Measurements from ENCODE around the gene SAPCD2. TPM values are rescaled to one million over a fixed set of nuclear protein-coding genes. Genes with fewer than 3 reads are reported as not detected.
A peak's percentile ranks its signal among the peaks of the same experiment; 100 is the strongest.

Gene SAPCD2
- total and polyA plus RNA-seq, 2 of the 8 experiments (the other 6 are each of a cell fraction or from before 2014, with no cell fraction given), result 12.7 to 32.1 TPM

DNA sequence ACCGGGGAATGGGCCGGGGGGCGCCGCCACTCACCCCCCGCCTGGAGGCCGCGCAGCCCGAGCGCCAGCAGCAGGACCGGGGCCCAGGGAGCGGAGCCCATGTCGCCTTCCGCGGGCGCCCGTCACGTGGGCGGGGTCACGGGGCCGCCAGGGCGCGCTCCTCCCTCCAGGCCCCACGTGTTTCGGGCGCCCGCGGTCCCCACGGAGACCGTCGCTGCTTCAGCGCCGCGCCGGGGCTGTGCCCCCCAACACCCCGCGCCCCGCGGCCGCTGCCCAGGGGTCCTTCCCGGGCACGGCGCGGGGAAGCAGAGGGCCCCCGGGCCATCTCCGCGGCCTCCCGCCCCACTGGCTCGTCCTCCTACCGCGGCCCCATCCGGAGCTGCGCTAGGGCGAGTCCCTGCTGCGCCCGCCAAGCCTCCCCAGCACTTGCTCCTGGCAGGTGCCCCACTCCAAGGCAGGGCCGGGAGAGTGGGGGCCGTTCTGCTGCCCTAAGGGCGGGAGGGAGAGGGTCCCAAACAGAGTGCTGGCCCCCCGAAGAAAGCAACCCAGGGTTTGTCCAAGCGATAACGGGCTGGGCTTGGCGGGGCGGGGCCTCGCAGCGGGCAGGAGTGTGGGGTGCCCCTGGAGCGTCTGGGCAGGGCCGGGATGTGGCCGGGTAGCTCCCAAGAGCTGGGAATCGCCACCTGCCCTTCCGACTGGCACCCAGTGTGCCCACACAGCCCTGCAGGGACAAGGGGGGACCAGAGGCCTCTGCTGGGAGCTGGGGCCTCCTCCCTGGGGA is 44.4 kb upstream of the SAPCD2 start, which contains the start of gene DPP7:
Gene DPP7, minus strand, starts transcription at position 121 of the 781 bp plus-strand sequence. Its CDS starts 20 bp downstream, at position 101.
- Histone ChIP-seq H2BK12ac (ENCODE audit: low read depth, low read length) (no peak within 1 kb of the TSS), H4K91ac (replicated peaks; ENCODE audit: insufficient read length, low read length) (no peak within 1 kb of the TSS), H3K9ac (replicated peaks in 1 of 4; ENCODE audit: extremely low read depth in 1 of 4, low read depth in 3 of 4, low read length in 3 of 4) (no peak within 1 kb of the TSS), H3K79me1 (ENCODE audit: low read depth, low read length) (no peaks in the 10 kb centered on the region), H3K23ac (ENCODE audit: insufficient read length) (no peak within 1 kb of the TSS), H2AK5ac (ENCODE audit: low read depth, low read length) (no peak within 1 kb of the TSS), H3K4ac (replicated peaks; ENCODE audit: insufficient read length, low read depth, low read length) (no peak within 1 kb of the TSS), H3K14ac (ENCODE audit: insufficient read length) (no peak within 1 kb of the TSS), H3K9me3 (ENCODE audit: insufficient read depth in 2 of 2, low read depth in 1 of 2, low read length in 1 of 2) (no peaks in the 10 kb centered on the region), H3K4me3 (ENCODE audit: extremely low read depth in 1 of 4, insufficient read depth in 2 of 4, low read depth in 3 of 4, low read length in 4 of 4) (peak within 1 kb of the TSS in 2 of 4 experiments; percentile 5 to 63; a peak in 3 of 8 replicates), H3K18ac (ENCODE audit: extremely low read depth, low read length) (no peak within 1 kb of the TSS; the same call in 1 of the 2 replicates), H4K20me1 (replicated peaks in 1 of 2; ENCODE audit: control insufficient read depth in 1 of 2, insufficient read depth in 2 of 2, low read length in 2 of 2) (peaks cover 0 to 4% of the 10 kb centered on the region in 2 experiments), H3K79me2 (ENCODE audit: control insufficient read depth in 1 of 2, insufficient read depth in 2 of 2, low read length in 2 of 2) (no peaks in the 10 kb centered on the region), H3K27ac (ENCODE audit: low read depth, low read length) (no peak within 1 kb of the TSS), H2BK5ac (ENCODE audit: low read depth, low read length) (no peak within 1 kb of the TSS), H3K56ac (replicated peaks; ENCODE audit: insufficient read length, low read depth, low read length) (no peak within 1 kb of the TSS), H4K5ac (ENCODE audit: insufficient read length, low read depth, low read length) (no peak within 1 kb of the TSS), H3K23me2 (ENCODE audit: low read depth, low read length) (peaks cover 3% of the 10 kb centered on the region; the same call in 1 of the 2 replicates), H2BK20ac (ENCODE audit: low read length) (no peak within 1 kb of the TSS), H3K36me3 (ENCODE audit: control insufficient read depth in 2 of 4, insufficient read depth in 4 of 4, low read length in 3 of 4) (no peaks in the 10 kb centered on the region), H4K8ac (ENCODE audit: extremely low read depth, insufficient read depth, low read length) (peak within 1 kb of the TSS; percentile 80; the same call in 1 of the 2 replicates), H3K4me2 (ENCODE audit: insufficient read depth in 1 of 2, low read depth in 2 of 2, low read length in 2 of 2) (peak within 1 kb of the TSS; percentile 50 to 69), H2BK120ac (replicated peaks; ENCODE audit: low read depth, low read length) (no peak within 1 kb of the TSS), H3K4me1 (replicated peaks in 1 of 4; ENCODE audit: control insufficient read depth in 3 of 4, insufficient read depth in 4 of 4, low read length in 3 of 4) (peaks cover 0 to 7% (median under 1%) of the 10 kb centered on the region in 4 experiments; a peak in 3 of 7 replicates), H2AFZ (ENCODE audit: low read length) (no peak within 1 kb of the TSS), H2BK15ac (ENCODE audit: low read length) (no peak within 1 kb of the TSS), H3K27me3 (replicated peaks in 1 of 4; ENCODE audit: control insufficient read depth in 3 of 4, extremely low read depth in 1 of 4, insufficient read depth in 3 of 4, low read length in 3 of 4) (peaks cover 15 to 36% (median 30%) of the 10 kb centered on the region in 4 experiments)
- POLR2A ChIA-PET (ENCODE audit: partially characterized antibody), result interaction anchor here (1.0 kb wide), 2 partner anchors 61 to 100 kb away, joined by 3 to 4 read pairs; no protein-coding TSS in a partner anchor
- CTCF ChIA-PET (ENCODE audit: partially characterized antibody), result interaction anchor here (0.8 to 1.8 kb wide), 11 partner anchors 23 to 112 kb away, joined by 3 to 6 read pairs (median 4); partner anchors contain the start of genes LRRC26, MAN1B1 and RNF224
- DNase-seq (ENCODE audit: low read depth in 1 of 2, low spot score in 2 of 2) (peak in 1 of 2 experiments; percentile 69), FAIRE-seq (no peak)
- 16% methylated on average over 34 of the region's 70 CpGs; no CpG with 5 or more reads in 1 of the 2 experiments for WGBS, 2 experiments (ENCODE audit: extremely low coverage in 1 of 2, insufficient coverage in 1 of 2, insufficient read length in 1 of 2, insufficient replicate concordance in 2 of 2, low coverage in 1 of 2, low lambda C conversion rate in 2 of 2, missing lambda C conversion rate in 1 of 2)
- TF ChIP-seq EZH2 (IDR thresholded peaks at IDR 0.05; ENCODE audit: low read depth, low read length, severe bottlenecking), result no peak
- TF ChIP-seq CBX5 (IDR thresholded peaks at IDR 0.05; ENCODE audit: low read depth, low read length), result no peak
- TF ChIP-seq, protein P1, sequence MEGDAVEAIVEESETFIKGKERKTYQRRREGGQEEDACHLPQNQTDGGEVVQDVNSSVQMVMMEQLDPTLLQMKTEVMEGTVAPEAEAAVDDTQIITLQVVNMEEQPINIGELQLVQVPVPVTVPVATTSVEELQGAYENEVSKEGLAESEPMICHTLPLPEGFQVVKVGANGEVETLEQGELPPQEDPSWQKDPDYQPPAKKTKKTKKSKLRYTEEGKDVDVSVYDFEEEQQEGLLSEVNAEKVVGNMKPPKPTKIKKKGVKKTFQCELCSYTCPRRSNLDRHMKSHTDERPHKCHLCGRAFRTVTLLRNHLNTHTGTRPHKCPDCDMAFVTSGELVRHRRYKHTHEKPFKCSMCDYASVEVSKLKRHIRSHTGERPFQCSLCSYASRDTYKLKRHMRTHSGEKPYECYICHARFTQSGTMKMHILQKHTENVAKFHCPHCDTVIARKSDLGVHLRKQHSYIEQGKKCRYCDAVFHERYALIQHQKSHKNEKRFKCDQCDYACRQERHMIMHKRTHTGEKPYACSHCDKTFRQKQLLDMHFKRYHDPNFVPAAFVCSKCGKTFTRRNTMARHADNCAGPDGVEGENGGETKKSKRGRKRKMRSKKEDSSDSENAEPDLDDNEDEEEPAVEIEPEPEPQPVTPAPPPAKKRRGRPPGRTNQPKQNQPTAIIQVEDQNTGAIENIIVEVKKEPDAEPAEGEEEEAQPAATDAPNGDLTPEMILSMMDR (IDR thresholded peaks at IDR 0.05; ENCODE audit: control extremely low read depth in 1 of 3, insufficient read depth in 1 of 3, low read depth in 1 of 3, low read length in 3 of 3), result no peak
- no peak for TF ChIP-seq BACH1 (IDR thresholded peaks at IDR 0.05; ENCODE audit: low read length)
- no peak for TF ChIP-seq EP300 (IDR thresholded peaks at IDR 0.05; ENCODE audit: borderline replicate concordance in 1 of 2, low read depth in 2 of 2, low read length in 2 of 2)
- peak; percentile 46 for TF ChIP-seq RNF2 (IDR thresholded peaks at IDR 0.05; ENCODE audit: borderline replicate concordance, low read depth, low read length, missing control alignments, poor library complexity, severe bottlenecking)
- TF ChIP-seq ASH2L (IDR thresholded peaks at IDR 0.05; ENCODE audit: low read length), result no peak
- TF ChIP-seq EGR1 (IDR thresholded peaks at IDR 0.05; ENCODE audit: borderline replicate concordance, low read depth, low read length), result no peak
